SKM-1 treated with dmso at 0.1 percent for 144 hours (cell line): Measurements from ENCODE around the gene SULT1A2.
"Not testable (repeated sequence)": the region's sequence is repeated elsewhere in the genome, so short reads cannot be mapped to it uniquely, and the experiment has no call there.

Source experiments
- DNase-seq: peaks from one replicate; lab custom pipeline; 2025; ENCODE audit not compliant: unreplicated experiment; lab: John Stamatoyannopoulos, UW

The SULT1A2 gene

GRCh38 chr16:28596840-28597691 lies at the start of gene SULT1A2:
Gene SULT1A2, minus strand, starts transcription at chr16:28597050. Its CDS starts 1,120 bp downstream, at chr16:28595930.
- DNase-seq: no peak

GRCh38 chr16:28639959-28640358 lies 43.1 kb upstream of the SULT1A2 start:
- not testable (repeated sequence) for DNase-seq

- not testable (repeated sequence) for DNase-seq
Measured at GRCh38 chr16:28638359-28638758, 41.5 kb upstream of the SULT1A2 start.

- not testable (repeated sequence) for DNase-seq
Measured at GRCh38 chr16:28637765-28638164, 40.9 kb upstream of the SULT1A2 start, which contains the start of gene NPIPB8. Gene NPIPB8, plus strand, starts transcription at chr16:28638065. Its CDS starts 296 bp downstream, at chr16:28638361.

GRCh38 chr16:28636093-28636823 lies 39.4 kb upstream of the SULT1A2 start:
- DNase-seq: not testable (repeated sequence)

- DNase-seq: not testable (repeated sequence)
Measured at GRCh38 chr16:28630905-28631304, 34.1 kb upstream of the SULT1A2 start.

- no peak for DNase-seq
Measured at GRCh38 chr16:28623172-28623711, 26.4 kb upstream of the SULT1A2 start.

- not testable (repeated sequence) for DNase-seq
Measured at GRCh38 chr16:28622532-28623171, 25.8 kb upstream of the SULT1A2 start.

GRCh38 chr16:28621481-28622155 lies 24.8 kb upstream of the SULT1A2 start:
- DNase-seq: no peak

GRCh38 chr16:28620316-28620715 lies 23.5 kb upstream of the SULT1A2 start:
- DNase-seq: not testable (repeated sequence)

- peak; percentile 62 for DNase-seq
Measured at GRCh38 chr16:28617874-28618273, 21.0 kb upstream of the SULT1A2 start.

GRCh38 chr16:28616636-28617035 lies 19.8 kb upstream of the SULT1A2 start:
- DNase-seq: peak; percentile 48

- DNase-seq: not testable (repeated sequence)
Measured at GRCh38 chr16:28616224-28616577, 19.4 kb upstream of the SULT1A2 start.

- not testable (repeated sequence) for DNase-seq
Measured at GRCh38 chr16:28615486-28616223, 18.8 kb upstream of the SULT1A2 start.

- DNase-seq: not testable (repeated sequence)
Measured at GRCh38 chr16:28614561-28614960, 17.7 kb upstream of the SULT1A2 start.

GRCh38 chr16:28613912-28614311 lies 17.1 kb upstream of the SULT1A2 start:
- DNase-seq: not testable (repeated sequence)

GRCh38 chr16:28612359-28613280 lies 15.8 kb upstream of the SULT1A2 start:
- DNase-seq: not testable (repeated sequence)

- no peak for DNase-seq
Measured at GRCh38 chr16:28610595-28611191, 13.8 kb upstream of the SULT1A2 start.
